DMS153 (cell line): ENCODE results near the gene SEPTIN6.

Source experiments
- DNase-seq: peaks from one replicate; lab custom pipeline; 2025; lab: John Stamatoyannopoulos, UW

SEPTIN6 gene

GRCh38 chrX:119693040-119693995 lies at the start of gene SEPTIN6:
SEPTIN6 (minus strand) TSS chrX:119693168; CDS start chrX:119693105, 63 bp downstream.
- peak; percentile 17 for DNase-seq

- no peak for DNase-seq
Observed at GRCh38 chrX:119738742-119739141, 45.8 kb upstream of the SEPTIN6 start.

- no peak for DNase-seq
Observed at GRCh38 chrX:119736206-119736764, 43.3 kb upstream of the SEPTIN6 start.

- DNase-seq = no peak
Observed at GRCh38 chrX:119735467-119735866, 42.5 kb upstream of the SEPTIN6 start.

- DNase-seq = peak; percentile 48
Observed at GRCh38 chrX:119734897-119735339, 42.0 kb upstream of the SEPTIN6 start.

- peak; percentile 19 for DNase-seq
Observed at GRCh38 chrX:119729408-119730201, 36.6 kb upstream of the SEPTIN6 start.

- DNase-seq = no peak
Observed at GRCh38 chrX:119728487-119728886, 35.5 kb upstream of the SEPTIN6 start.

- no peak for DNase-seq
Observed at GRCh38 chrX:119726900-119727555, 34.1 kb upstream of the SEPTIN6 start.

GRCh38 chrX:119721926-119722325 lies 29.0 kb upstream of the SEPTIN6 start:
- DNase-seq = no peak

GRCh38 chrX:119721487-119721886 lies 28.5 kb upstream of the SEPTIN6 start:
- no peak for DNase-seq

- no peak for DNase-seq
Observed at GRCh38 chrX:119709630-119710029, 16.7 kb upstream of the SEPTIN6 start.

GRCh38 chrX:119708936-119709335 lies 16.0 kb upstream of the SEPTIN6 start:
- DNase-seq = no peak

GRCh38 chrX:119706616-119707015 lies 13.6 kb upstream of the SEPTIN6 start:
- DNase-seq = no peak

- peak; percentile 1 for DNase-seq
Observed at GRCh38 chrX:119698845-119699244, 5.9 kb upstream of the SEPTIN6 start.

- no peak for DNase-seq
Observed at GRCh38 chrX:119696251-119696890, 3.4 kb upstream of the SEPTIN6 start.

- no peak for DNase-seq
Observed at GRCh38 chrX:119695535-119696050, 2.6 kb upstream of the SEPTIN6 start.

GRCh38 chrX:119694601-119695534 lies 1.9 kb upstream of the SEPTIN6 start:
- DNase-seq = no peak

GRCh38 chrX:119693996-119694451 lies 1.1 kb upstream of the SEPTIN6 start:
- DNase-seq = no peak

GRCh38 chrX:119692191-119693039 lies 553 bp downstream of the SEPTIN6 start:
- no peak for DNase-seq
